Progenitor cell of endocrine pancreas (in vitro differentiated cells): ENCODE results near the gene RNF224. TPM values are rescaled to one million over a fixed set of nuclear protein-coding genes. Genes with fewer than 3 reads are reported as not detected.

Source experiments
- DNase-seq: peaks from one replicate; pipeline ENCODE4 v3.0.0; 2021; ENCODE audit warnings: low spot score; ENCODE audit not compliant: unreplicated experiment
- H3K27ac Mint-ChIP-seq: 2 replicates; pipeline ENCODE4 v1.8.0; 2021; ENCODE audit warnings: mild to moderate bottlenecking, moderate library complexity, mixed read lengths
- H3K27me3 Mint-ChIP-seq: 2 replicates; pipeline ENCODE4 v1.8.0; 2021; ENCODE audit warnings: mixed read lengths
- H3K36me3 Mint-ChIP-seq: 2 replicates; pipeline ENCODE4 v1.8.0; 2022; ENCODE audit warnings: mixed read lengths; ENCODE audit not compliant: insufficient read depth
- H3K4me1 Mint-ChIP-seq: 2 replicates; pipeline ENCODE4 v1.8.0; 2021; ENCODE audit warnings: low read depth, mixed read lengths
- H3K4me3 Mint-ChIP-seq: 2 replicates; pipeline ENCODE4 v1.8.0; 2021; ENCODE audit warnings: low read depth, mild to moderate bottlenecking, moderate library complexity, mixed read lengths
- H3K9me3 Mint-ChIP-seq: 2 replicates; pipeline ENCODE4 v1.8.0; 2021; ENCODE audit warnings: low read depth, mixed read lengths
- CTCF ChIP-seq: fragments of 200-600 bp; sonication (generic); IDR thresholded peaks from one replicate; pipeline ENCODE4 v1.5.0; 2021; ENCODE audit warnings: antibody characterized with exemption, mild to moderate bottlenecking; ENCODE audit not compliant: unreplicated experiment
- total RNA-seq: library from RNA; stranded (reverse); gene quantifications from 2 replicates; pipeline ENCODE4 v1.2.1, GENCODE V29; 2021

The RNF224 gene
- total RNA-seq, 1 donor from 2014 or later: 0.53 TPM

GRCh38 chr9:137192448-137192780, 34.9 kb upstream of the RNF224 start:
- no peak for TF ChIP-seq CTCF
- Mint-ChIP-seq H3K27ac (no peak overlapping the region), H3K4me1 (peaks cover 14% of the 10 kb centered on the region), H3K4me3 (no peak overlapping the region), H3K9me3 (no peaks in the 10 kb centered on the region), H3K36me3 (no peaks in the 10 kb centered on the region), H3K27me3 (no peaks in the 10 kb centered on the region)
- no peak for DNase-seq

- no peak overlapping the region for H3K4me3 Mint-ChIP-seq
- H3K27ac Mint-ChIP-seq: no peak overlapping the region
- H3K4me1 Mint-ChIP-seq: peaks cover 11% of the 10 kb centered on the region
- no peaks in the 10 kb centered on the region for H3K9me3 Mint-ChIP-seq
- no peak for TF ChIP-seq CTCF
- no peaks in the 10 kb centered on the region for H3K27me3 Mint-ChIP-seq
- H3K36me3 Mint-ChIP-seq: no peaks in the 10 kb centered on the region
- DNase-seq: no peak
Observed at GRCh38 chr9:137192859-137193258, 34.4 kb upstream of the RNF224 start.

GRCh38 chr9:137193771-137194170, 33.5 kb upstream of the RNF224 start:
- H3K27ac Mint-ChIP-seq: no peak overlapping the region
- H3K27me3 Mint-ChIP-seq: no peaks in the 10 kb centered on the region
- DNase-seq: no peak
- H3K4me1 Mint-ChIP-seq: peaks cover 15% of the 10 kb centered on the region
- H3K4me3 Mint-ChIP-seq: no peak overlapping the region
- no peak for TF ChIP-seq CTCF
- H3K36me3 Mint-ChIP-seq: no peaks in the 10 kb centered on the region
- no peaks in the 10 kb centered on the region for H3K9me3 Mint-ChIP-seq

- Mint-ChIP-seq H3K4me3 (no peak overlapping the region), H3K27me3 (no peaks in the 10 kb centered on the region), H3K9me3 (no peaks in the 10 kb centered on the region), H3K36me3 (no peaks in the 10 kb centered on the region), H3K27ac (no peak overlapping the region), H3K4me1 (peaks cover 12% of the 10 kb centered on the region)
- no peak for DNase-seq
- no peak for TF ChIP-seq CTCF
Observed at GRCh38 chr9:137194388-137194787, 32.9 kb upstream of the RNF224 start.

GRCh38 chr9:137194909-137195308, 32.4 kb upstream of the RNF224 start:
- H3K4me3 Mint-ChIP-seq: no peak overlapping the region
- H3K27me3 Mint-ChIP-seq: no peaks in the 10 kb centered on the region
- H3K36me3 Mint-ChIP-seq: no peaks in the 10 kb centered on the region
- DNase-seq: no peak
- H3K27ac Mint-ChIP-seq: peak overlapping the region; percentile 93
- TF ChIP-seq CTCF: no peak
- no peaks in the 10 kb centered on the region for H3K9me3 Mint-ChIP-seq
- peaks cover 12% of the 10 kb centered on the region for H3K4me1 Mint-ChIP-seq
